Activated CD4-positive, CD25-positive, alpha-beta regulatory T cell treated with anti-CD3 and anti-CD28 coated beads, Interleukin-2, amount 50 U/mL, for 72 hours (primary cell): ENCODE data around the gene TSC1.

Source experiments
- DNase-seq: peaks from one replicate; pipeline ENCODE4 v3.0.0; 2021

TSC1 gene

GRCh38 chr9:132857616-132858342 is 86.6 kb downstream of the TSC1 start:
- no peak for DNase-seq

GRCh38 chr9:132857031-132857430 is 87.4 kb downstream of the TSC1 start:
- DNase-seq: no peak

GRCh38 chr9:132855904-132856303 is 88.5 kb downstream of the TSC1 start:
- DNase-seq: no peak

- DNase-seq: no peak
Measured at GRCh38 chr9:132854832-132855231, 89.6 kb downstream of the TSC1 start.

GRCh38 chr9:132853482-132853881 is 90.9 kb downstream of the TSC1 start:
- no peak for DNase-seq

- peak; percentile 36 for DNase-seq
Measured at GRCh38 chr9:132849185-132849706, 95.2 kb downstream of the TSC1 start.

GRCh38 chr9:132846918-132847515 is 97.4 kb downstream of the TSC1 start:
- no peak for DNase-seq

GRCh38 chr9:132846109-132846917 is 98.1 kb downstream of the TSC1 start:
- no peak for DNase-seq

- DNase-seq: no peak
Measured at GRCh38 chr9:132842124-132843044, 102.0 kb downstream of the TSC1 start.
